Type B pancreatic cell (in vitro differentiated cells): ENCODE measurements around the gene NFIX. TPM values are rescaled to one million over a fixed set of nuclear protein-coding genes. Genes with fewer than 3 reads are reported as not detected.

Experiments used
- DNase-seq: peaks from one replicate; pipeline ENCODE4 v3.0.0; 2021; ENCODE audit warnings: mixed read lengths; ENCODE audit not compliant: unreplicated experiment; ENCODE audit errors: extremely low spot score
- H3K27ac Mint-ChIP-seq: 2 replicates; pipeline ENCODE4 v1.8.0; 2021; ENCODE audit warnings: mild to moderate bottlenecking, mixed read lengths
- H3K27me3 Mint-ChIP-seq: 2 replicates; pipeline ENCODE4 v1.8.0; 2021; ENCODE audit warnings: mixed read lengths
- H3K36me3 Mint-ChIP-seq: 2 replicates; pipeline ENCODE4 v1.8.0; 2021; ENCODE audit warnings: mixed read lengths
- H3K4me1 Mint-ChIP-seq: one replicate; pipeline ENCODE4 v1.8.0; 2021; ENCODE audit warnings: mixed read lengths; ENCODE audit not compliant: unreplicated experiment
- H3K4me3 Mint-ChIP-seq: 2 replicates; pipeline ENCODE4 v1.8.0; 2021; ENCODE audit warnings: mild to moderate bottlenecking, mixed read lengths
- H3K9me3 Mint-ChIP-seq: 2 replicates; pipeline ENCODE4 v1.8.0; 2021; ENCODE audit warnings: mixed read lengths
- CTCF ChIP-seq: fragments of 200-600 bp; sonication (generic); conservative IDR thresholded peaks from 2 replicates; pipeline ENCODE4 v1.5.0; 2021; ENCODE audit warnings: antibody characterized with exemption, mild to moderate bottlenecking
- total RNA-seq: library from RNA; stranded (reverse); gene quantifications from 2 replicates; pipeline ENCODE4 v1.2.1, GENCODE V29; 2021; ENCODE audit warnings: low replicate concordance

The NFIX gene
- total RNA-seq, 1 donor from 2014 or later: 12.4 TPM

GRCh38 chr19:13076787-13077186 is 81.5 kb downstream of the NFIX start:
- Mint-ChIP-seq H3K4me3 (no peak overlapping the region), H3K27me3 (peaks cover 55% of the 10 kb centered on the region), H3K27ac (no peak overlapping the region), H3K9me3 (no peaks in the 10 kb centered on the region), H3K36me3 (no peaks in the 10 kb centered on the region), H3K4me1 (peaks cover 12% of the 10 kb centered on the region)
- no peak for TF ChIP-seq CTCF
- DNase-seq: no peak

- no peaks in the 10 kb centered on the region for H3K36me3 Mint-ChIP-seq
- no peak overlapping the region for H3K4me3 Mint-ChIP-seq
- peaks cover 56% of the 10 kb centered on the region for H3K27me3 Mint-ChIP-seq
- H3K4me1 Mint-ChIP-seq: peaks cover 15% of the 10 kb centered on the region
- H3K27ac Mint-ChIP-seq: no peak overlapping the region
- TF ChIP-seq CTCF: no peak
- no peak for DNase-seq
- no peaks in the 10 kb centered on the region for H3K9me3 Mint-ChIP-seq
Observed at GRCh38 chr19:13077240-13077639, 82.0 kb downstream of the NFIX start.

- peaks cover 54% of the 10 kb centered on the region for H3K27me3 Mint-ChIP-seq
- no peak for DNase-seq
- no peak for TF ChIP-seq CTCF
- H3K36me3 Mint-ChIP-seq: no peaks in the 10 kb centered on the region
- H3K4me1 Mint-ChIP-seq: peaks cover 25% of the 10 kb centered on the region
- no peaks in the 10 kb centered on the region for H3K9me3 Mint-ChIP-seq
- no peak overlapping the region for H3K4me3 Mint-ChIP-seq
- H3K27ac Mint-ChIP-seq: no peak overlapping the region
Observed at GRCh38 chr19:13078381-13078780, 83.1 kb downstream of the NFIX start.

- H3K4me3 Mint-ChIP-seq: no peak overlapping the region
- no peak for TF ChIP-seq CTCF
- H3K27me3 Mint-ChIP-seq: peaks cover 54% of the 10 kb centered on the region
- H3K36me3 Mint-ChIP-seq: no peaks in the 10 kb centered on the region
- no peak for DNase-seq
- H3K9me3 Mint-ChIP-seq: no peaks in the 10 kb centered on the region
- H3K4me1 Mint-ChIP-seq: peaks cover 28% of the 10 kb centered on the region
- H3K27ac Mint-ChIP-seq: no peak overlapping the region
Observed at GRCh38 chr19:13078897-13079541, 83.7 kb downstream of the NFIX start.

GRCh38 chr19:13079542-13079986 is 84.3 kb downstream of the NFIX start:
- H3K27me3 Mint-ChIP-seq: peaks cover 57% of the 10 kb centered on the region
- no peak overlapping the region for H3K27ac Mint-ChIP-seq
- no peak for TF ChIP-seq CTCF
- no peaks in the 10 kb centered on the region for H3K36me3 Mint-ChIP-seq
- no peak overlapping the region for H3K4me3 Mint-ChIP-seq
- no peak for DNase-seq
- H3K4me1 Mint-ChIP-seq: peaks cover 28% of the 10 kb centered on the region
- no peaks in the 10 kb centered on the region for H3K9me3 Mint-ChIP-seq
